SU-DHL-6 (cell line): ENCODE measurements around the gene PIK3R1.

Source experiments
- EZH2phosphoT487 ChIP-seq: fragments of 200-600 bp; sonication (generic), shearing (Covaris generic); conservative IDR thresholded peaks from 2 replicates; pipeline ENCODE4 v1.6.1; 2018; ENCODE audit warnings: mild to moderate bottlenecking, antibody characterized with exemption, low read length, moderate library complexity, mixed read lengths
- TF ChIP-seq, protein P1 (sequence below): fragments of 200-600 bp; sonication (generic); IDR thresholded peaks from one replicate; pipeline ENCODE4 v1.5.1; 2017; ENCODE audit warnings: antibody characterized with exemption, mild to moderate bottlenecking, low read length, moderate library complexity; ENCODE audit not compliant: insufficient read depth, poor library complexity, severe bottlenecking

- TF ChIP-seq, protein P1, sequence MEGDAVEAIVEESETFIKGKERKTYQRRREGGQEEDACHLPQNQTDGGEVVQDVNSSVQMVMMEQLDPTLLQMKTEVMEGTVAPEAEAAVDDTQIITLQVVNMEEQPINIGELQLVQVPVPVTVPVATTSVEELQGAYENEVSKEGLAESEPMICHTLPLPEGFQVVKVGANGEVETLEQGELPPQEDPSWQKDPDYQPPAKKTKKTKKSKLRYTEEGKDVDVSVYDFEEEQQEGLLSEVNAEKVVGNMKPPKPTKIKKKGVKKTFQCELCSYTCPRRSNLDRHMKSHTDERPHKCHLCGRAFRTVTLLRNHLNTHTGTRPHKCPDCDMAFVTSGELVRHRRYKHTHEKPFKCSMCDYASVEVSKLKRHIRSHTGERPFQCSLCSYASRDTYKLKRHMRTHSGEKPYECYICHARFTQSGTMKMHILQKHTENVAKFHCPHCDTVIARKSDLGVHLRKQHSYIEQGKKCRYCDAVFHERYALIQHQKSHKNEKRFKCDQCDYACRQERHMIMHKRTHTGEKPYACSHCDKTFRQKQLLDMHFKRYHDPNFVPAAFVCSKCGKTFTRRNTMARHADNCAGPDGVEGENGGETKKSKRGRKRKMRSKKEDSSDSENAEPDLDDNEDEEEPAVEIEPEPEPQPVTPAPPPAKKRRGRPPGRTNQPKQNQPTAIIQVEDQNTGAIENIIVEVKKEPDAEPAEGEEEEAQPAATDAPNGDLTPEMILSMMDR, result no peak
- TF ChIP-seq EZH2phosphoT487, result no peak
Measured at GRCh38 chr5:68317646-68318045, 102.1 kb downstream of the PIK3R1 start.
